Gastroesophageal sphincter (tissue), 3 donors: ENCODE results near the gene EPAS1.

Source experiments
- CTCF ChIP-seq, 4 experiments: fragments of 200-600 bp in 2 of 4; fragments of 450-650 bp in 2 of 4; sonication (generic) in 1 of 4; IDR thresholded peaks; one replicate each; pipeline ENCODE4 v1.5.1; 2017 to 2019; ENCODE audit warnings: antibody characterized with exemption in 4 of 4, mild to moderate bottlenecking in 2 of 4, moderate library complexity in 2 of 4
- POLR2A ChIP-seq, 2 donors: fragments of 450-650 bp; IDR thresholded peaks; one replicate each; pipeline ENCODE4 v1.6.1; 2017; ENCODE audit warnings: antibody characterized with exemption in 2 of 2, mild to moderate bottlenecking in 2 of 2, moderate library complexity in 1 of 2
- POLR2AphosphoS5 ChIP-seq: sonication (generic); formaldehyde crosslinking; IDR thresholded peaks from one replicate; pipeline ENCODE4 v1.6.1; 2017; ENCODE audit warnings: antibody characterized with exemption

GRCh38 chr2:46344706-46345105 lies 47.5 kb downstream of the EPAS1 start:
- TF ChIP-seq CTCF (IDR thresholded peaks at IDR 0.05), result no peak
- no peak for TF ChIP-seq POLR2AphosphoS5
- no peak for TF ChIP-seq POLR2A (IDR thresholded peaks at IDR 0.05)
